ENCODE results near the gene GMIP. TPM values are rescaled to one million over a fixed set of nuclear protein-coding genes. Genes with fewer than 3 reads are reported as not detected.
"Not testable (repeated sequence)": the region's sequence is repeated elsewhere in the genome, so short reads cannot be mapped to it uniquely, and the experiment has no call there.

The GMIP gene
- polyA plus RNA-seq, 1 experiment = 4.4 TPM

GRCh38 chr19:19613506-19613905, 30.0 kb downstream of the GMIP start:
- H3K27me3 ChIP-seq (ENCODE audit: control insufficient read depth, insufficient read depth, low read length) = no peaks in the 10 kb centered on the region
- H3K36me3 ChIP-seq (ENCODE audit: control insufficient read depth, insufficient read depth, low read length) = no peaks in the 10 kb centered on the region
- no peak overlapping the region for H3K4me3 ChIP-seq (ENCODE audit: low read depth, low read length)
- ChIA-PET CTCF (interaction anchor here (0.7 kb wide), 1 partner anchor 82 kb away, joined by 3 read pairs; no protein-coding TSS in a partner anchor), POLR2A (interaction anchor here (0.5 kb wide), 1 partner anchor 11 kb away, joined by 8 read pairs; no protein-coding TSS in a partner anchor)
- DNase-seq (ENCODE audit: low read depth) = peak; percentile 39
- TF ChIP-seq CTCF (IDR thresholded peaks at IDR 0.05; ENCODE audit: insufficient read depth, low read depth, low read length) = no peak

- H3K27me3 ChIP-seq (ENCODE audit: control insufficient read depth, insufficient read depth, low read length) = no peaks in the 10 kb centered on the region
- no peaks in the 10 kb centered on the region for H3K36me3 ChIP-seq (ENCODE audit: control insufficient read depth, insufficient read depth, low read length)
- ChIA-PET POLR2A (no interaction called here), CTCF (no interaction called here)
- no peak for DNase-seq (ENCODE audit: low read depth)
- TF ChIP-seq CTCF (IDR thresholded peaks at IDR 0.05; ENCODE audit: insufficient read depth, low read depth, low read length) = no peak
- H3K4me3 ChIP-seq (ENCODE audit: low read depth, low read length) = no peak overlapping the region
Measured at GRCh38 chr19:19610376-19611202, 32.9 kb downstream of the GMIP start.

- CTCF ChIA-PET; DNase-seq (ENCODE audit: low read depth); H3K27me3 ChIP-seq (ENCODE audit: control insufficient read depth, insufficient read depth, low read length); H3K4me3 ChIP-seq (ENCODE audit: low read depth, low read length); H3K36me3 ChIP-seq (ENCODE audit: control insufficient read depth, insufficient read depth, low read length); POLR2A ChIA-PET: not testable (repeated sequence)
Measured at GRCh38 chr19:19606686-19607085, 36.8 kb downstream of the GMIP start.

- H3K36me3 ChIP-seq (ENCODE audit: control insufficient read depth, insufficient read depth, low read length) = no peaks in the 10 kb centered on the region
- DNase-seq (ENCODE audit: low read depth) = no peak
- no peak overlapping the region for H3K4me3 ChIP-seq (ENCODE audit: low read depth, low read length)
- POLR2A ChIA-PET = no interaction called here
- no peak for TF ChIP-seq CTCF (IDR thresholded peaks at IDR 0.05; ENCODE audit: insufficient read depth, low read depth, low read length)
- CTCF ChIA-PET = no interaction called here
- H3K27me3 ChIP-seq (ENCODE audit: control insufficient read depth, insufficient read depth, low read length) = no peaks in the 10 kb centered on the region
Measured at GRCh38 chr19:19606021-19606420, 37.4 kb downstream of the GMIP start.

GRCh38 chr19:19602713-19603324, 40.6 kb downstream of the GMIP start:
- no peaks in the 10 kb centered on the region for H3K27me3 ChIP-seq (ENCODE audit: control insufficient read depth, insufficient read depth, low read length)
- POLR2A ChIA-PET = interaction anchor here (0.6 kb wide), 1 partner anchor 11 kb away, joined by 8 read pairs; no protein-coding TSS in a partner anchor
- no peak for DNase-seq (ENCODE audit: low read depth)
- no peak overlapping the region for H3K4me3 ChIP-seq (ENCODE audit: low read depth, low read length)
- no peaks in the 10 kb centered on the region for H3K36me3 ChIP-seq (ENCODE audit: control insufficient read depth, insufficient read depth, low read length)
- CTCF ChIA-PET = interaction anchor here (0.8 kb wide), 1 partner anchor 113 kb away, joined by 3 read pairs; no protein-coding TSS in a partner anchor
- no peak for TF ChIP-seq CTCF (IDR thresholded peaks at IDR 0.05; ENCODE audit: insufficient read depth, low read depth, low read length)
